ENCODE results near the gene HCFC1. TPM values are rescaled to one million over a fixed set of nuclear protein-coding genes. Genes with fewer than 3 reads are reported as not detected.

Gene HCFC1
- total RNA-seq, 2 experiments from 2014 or later: 45.9 to 50.2 TPM

GRCh38 chrX:153934762-153935325 lies 36.8 kb downstream of the HCFC1 start, which contains the start of gene NAA10:
Gene NAA10, minus strand, starts transcription at chrX:153935037. Its CDS starts 133 bp downstream, at chrX:153934904.
- H3K27ac ChIP-seq (ENCODE audit: low read depth in 1 of 2, low read length in 2 of 2): peak within 1 kb of the TSS in 1 of 2 donors; percentile 7
- DNase-seq: peak in 11 of 14 experiments; percentile 21 to 80 (median 55)
- H3K4me1 ChIP-seq (ENCODE audit: insufficient read depth, low read length): peaks cover 20% of the 10 kb centered on the region
- H3K27ac Mint-ChIP-seq: peak within 1 kb of the TSS; percentile 78
- H3K27me3 Mint-ChIP-seq: no peaks in the 10 kb centered on the region
- H3K36me3 Mint-ChIP-seq (ENCODE audit: low read depth): peaks cover 18% of the 10 kb centered on the region
- peak; percentile 60 for ATAC-seq (ENCODE audit: poor library complexity)
- no peaks in the 10 kb centered on the region for H3K9me3 ChIP-seq (ENCODE audit: control insufficient read depth in 1 of 2, insufficient read depth in 1 of 2, low read length in 2 of 2)
- peaks cover 14% of the 10 kb centered on the region for H3K36me3 ChIP-seq (ENCODE audit: insufficient read depth, low read length)
- H3K27me3 ChIP-seq (ENCODE audit: control insufficient read depth in 1 of 2, insufficient read depth in 2 of 2, low read length in 2 of 2): no peaks in the 10 kb centered on the region
- H3K4me3 ChIP-seq (ENCODE audit: low read length): peak within 1 kb of the TSS; percentile 61
- ChIA-PET CTCF (interaction anchor here (0.9 kb wide), 1 partner anchor 12 kb away, joined by 3 read pairs; no protein-coding TSS in a partner anchor), POLR2A (interaction anchor here (1.4 to 6.3 kb wide), 5 partner anchors 10 to 36 kb away, joined by 3 to 56 read pairs (median 7); partner anchors contain the start of genes ARHGAP4, HCFC1 and RENBP)
- TF ChIP-seq, protein P1, sequence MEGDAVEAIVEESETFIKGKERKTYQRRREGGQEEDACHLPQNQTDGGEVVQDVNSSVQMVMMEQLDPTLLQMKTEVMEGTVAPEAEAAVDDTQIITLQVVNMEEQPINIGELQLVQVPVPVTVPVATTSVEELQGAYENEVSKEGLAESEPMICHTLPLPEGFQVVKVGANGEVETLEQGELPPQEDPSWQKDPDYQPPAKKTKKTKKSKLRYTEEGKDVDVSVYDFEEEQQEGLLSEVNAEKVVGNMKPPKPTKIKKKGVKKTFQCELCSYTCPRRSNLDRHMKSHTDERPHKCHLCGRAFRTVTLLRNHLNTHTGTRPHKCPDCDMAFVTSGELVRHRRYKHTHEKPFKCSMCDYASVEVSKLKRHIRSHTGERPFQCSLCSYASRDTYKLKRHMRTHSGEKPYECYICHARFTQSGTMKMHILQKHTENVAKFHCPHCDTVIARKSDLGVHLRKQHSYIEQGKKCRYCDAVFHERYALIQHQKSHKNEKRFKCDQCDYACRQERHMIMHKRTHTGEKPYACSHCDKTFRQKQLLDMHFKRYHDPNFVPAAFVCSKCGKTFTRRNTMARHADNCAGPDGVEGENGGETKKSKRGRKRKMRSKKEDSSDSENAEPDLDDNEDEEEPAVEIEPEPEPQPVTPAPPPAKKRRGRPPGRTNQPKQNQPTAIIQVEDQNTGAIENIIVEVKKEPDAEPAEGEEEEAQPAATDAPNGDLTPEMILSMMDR (IDR thresholded peaks at IDR 0.05): no peak
- intact Hi-C loops (cut with DNase I, micrococcal nuclease): no loop called here
- peaks cover 27% of the 10 kb centered on the region for H3K4me1 Mint-ChIP-seq (ENCODE audit: low read depth)
- peak within 1 kb of the TSS; percentile 90 for H3K4me3 Mint-ChIP-seq
- H3K9me3 Mint-ChIP-seq: no peaks in the 10 kb centered on the region

DNA sequence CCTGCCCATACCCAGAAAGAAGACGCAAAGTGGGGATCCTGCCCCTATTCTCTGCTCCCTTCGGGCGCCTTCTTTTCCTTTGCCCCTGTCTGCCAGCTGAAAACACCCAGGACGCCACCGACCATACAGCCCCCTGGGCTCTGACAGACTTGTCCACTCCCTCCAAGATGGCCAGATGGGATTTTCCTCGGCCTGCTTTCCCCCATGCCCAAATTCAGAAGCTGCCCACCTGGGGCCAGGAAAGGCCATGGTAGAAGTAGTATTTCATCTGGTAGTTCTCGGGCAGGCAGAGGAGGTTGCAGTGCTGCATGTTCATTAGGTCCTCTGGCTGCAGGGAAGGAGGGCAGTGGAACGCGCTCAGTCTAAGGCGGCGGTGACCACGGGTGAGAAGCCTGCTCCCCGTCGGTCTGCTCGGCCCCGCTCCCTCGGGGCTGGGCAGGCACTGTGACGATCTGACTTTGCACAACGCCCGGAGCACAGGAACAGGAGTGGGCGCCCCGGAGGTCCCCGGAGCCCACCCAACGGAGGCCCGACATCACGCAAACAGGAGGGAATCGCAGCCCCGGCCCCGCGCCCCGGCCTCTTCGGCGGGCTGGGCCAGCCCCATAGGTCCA lies 37.4 kb downstream of the HCFC1 start:
- Mint-ChIP-seq H3K4me3 (peak overlapping the region; percentile 90), H3K36me3 (ENCODE audit: low read depth) (peaks cover 18% of the 10 kb centered on the region), H3K4me1 (ENCODE audit: low read depth) (peaks cover 29% of the 10 kb centered on the region), H3K9me3 (no peaks in the 10 kb centered on the region), H3K27ac (peak overlapping the region; percentile 78), H3K27me3 (no peaks in the 10 kb centered on the region)
- ChIA-PET POLR2A (interaction anchor here (1.0 to 6.3 kb wide), 6 partner anchors 9 to 37 kb away, joined by 3 to 56 read pairs (median 6); partner anchors contain the start of genes ARHGAP4, HCFC1 and RENBP), CTCF (interaction anchor here (0.9 to 1.8 kb wide), 2 partner anchors 13 kb away, joined by 3 to 9 read pairs; no protein-coding TSS in a partner anchor)
- no peaks in the 10 kb centered on the region for H3K9me3 ChIP-seq (ENCODE audit: control insufficient read depth in 1 of 2, insufficient read depth in 1 of 2, low read length in 2 of 2)
- intact Hi-C loops (cut with DNase I, micrococcal nuclease): no loop called here
- peaks cover 26% of the 10 kb centered on the region for H3K4me1 ChIP-seq (ENCODE audit: insufficient read depth, low read length)
- TF ChIP-seq, protein P1 (IDR thresholded peaks at IDR 0.05): no peak
- peak overlapping the region in 1 of 2 donors; percentile 7 for H3K27ac ChIP-seq (ENCODE audit: low read depth in 1 of 2, low read length in 2 of 2)
- DNase-seq: no peak
- peak overlapping the region; percentile 61 for H3K4me3 ChIP-seq (ENCODE audit: low read length)
- peaks cover 16% of the 10 kb centered on the region for H3K36me3 ChIP-seq (ENCODE audit: insufficient read depth, low read length)
- peak; percentile 16 for ATAC-seq (ENCODE audit: poor library complexity)
- no peaks in the 10 kb centered on the region for H3K27me3 ChIP-seq (ENCODE audit: control insufficient read depth in 1 of 2, insufficient read depth in 2 of 2, low read length in 2 of 2)

GRCh38 chrX:153933748-153934147 lies 37.9 kb downstream of the HCFC1 start:
- H3K4me1 ChIP-seq (ENCODE audit: insufficient read depth, low read length): peaks cover 31% of the 10 kb centered on the region
- TF ChIP-seq, protein P1 (IDR thresholded peaks at IDR 0.05): no peak
- ChIA-PET POLR2A (interaction anchor here (1.0 to 6.3 kb wide), 5 partner anchors 9 to 38 kb away, joined by 3 to 56 read pairs (median 7); partner anchors contain the start of genes ARHGAP4, HCFC1 and RENBP), CTCF (interaction anchor here (1.8 kb wide), 1 partner anchor 14 kb away, joined by 9 read pairs; no protein-coding TSS in a partner anchor)
- H3K27me3 Mint-ChIP-seq: no peaks in the 10 kb centered on the region
- no peak for ATAC-seq (ENCODE audit: poor library complexity)
- H3K4me3 Mint-ChIP-seq: peak overlapping the region; percentile 90
- H3K27me3 ChIP-seq (ENCODE audit: control insufficient read depth in 1 of 2, insufficient read depth in 2 of 2, low read length in 2 of 2): no peaks in the 10 kb centered on the region
- no peaks in the 10 kb centered on the region for H3K9me3 Mint-ChIP-seq
- peak overlapping the region; percentile 78 for H3K27ac Mint-ChIP-seq
- peaks cover 18% of the 10 kb centered on the region for H3K36me3 Mint-ChIP-seq (ENCODE audit: low read depth)
- no peaks in the 10 kb centered on the region for H3K9me3 ChIP-seq (ENCODE audit: control insufficient read depth in 1 of 2, insufficient read depth in 1 of 2, low read length in 2 of 2)
- H3K4me3 ChIP-seq (ENCODE audit: low read length): peak overlapping the region; percentile 61
- peaks cover 33% of the 10 kb centered on the region for H3K4me1 Mint-ChIP-seq (ENCODE audit: low read depth)
- intact Hi-C loops (cut with DNase I, micrococcal nuclease): no loop called here
- no peak for DNase-seq
- peaks cover 16% of the 10 kb centered on the region for H3K36me3 ChIP-seq (ENCODE audit: insufficient read depth, low read length)
- H3K27ac ChIP-seq (ENCODE audit: low read depth in 1 of 2, low read length in 2 of 2): peak overlapping the region in 1 of 2 donors; percentile 7
